Thyroid gland (tissue), 4 donors: ENCODE measurements around the gene POLR1A. TPM values are rescaled to one million over a fixed set of nuclear protein-coding genes. Genes with fewer than 3 reads are reported as not detected.

Experiments used
- DNase-seq, 2 donors: peaks; one replicate each; pipeline ENCODE4 v3.0.0-alpha.2; 2019
- H3K27ac ChIP-seq, 3 donors: fragments of 200-600 bp; sonication (generic); 1 replicate in 2 of 3; 2 replicates in 1 of 3; pipeline ENCODE4 v1.5.1; 2016 to 2019; ENCODE audit warnings: mild to moderate bottlenecking in 1 of 3, moderate library complexity in 1 of 3
- H3K27me3 ChIP-seq: fragments of 200-600 bp; sonication (generic); one replicate; pipeline ENCODE4 v1.5.1; 2019
- H3K36me3 ChIP-seq, 2 donors: fragments of 200-600 bp; sonication (generic); one replicate each; pipeline ENCODE4 v1.5.1; 2016 to 2019
- H3K4me1 ChIP-seq, 2 donors: fragments of 200-600 bp; sonication (generic); one replicate each; pipeline ENCODE4 v1.5.1; 2017 to 2019
- H3K4me3 ChIP-seq, 3 donors: fragments of 200-600 bp; sonication (generic); replicated peaks in 1 of 3; 1 replicate in 2 of 3; 2 replicates in 1 of 3; pipeline ENCODE4 v1.5.1; 2016; ENCODE audit warnings: mild to moderate bottlenecking in 1 of 3
- H3K9me3 ChIP-seq: fragments of 200-600 bp; sonication (generic); one replicate; pipeline ENCODE4 v1.5.1; 2017
- CTCF ChIP-seq, 6 experiments: fragments of 200-600 bp in 3 of 6; fragments of 450-650 bp in 3 of 6; sonication (generic) in 3 of 6; IDR thresholded peaks; one replicate each; pipeline ENCODE4 v1.5.1; 2016 to 2019; ENCODE audit warnings: antibody characterized with exemption in 6 of 6, mild to moderate bottlenecking in 2 of 6, inconsistent platforms in 1 of 6, moderate library complexity in 1 of 6
- POLR2A ChIP-seq, 2 donors: fragments of 450-650 bp; IDR thresholded peaks; one replicate each; pipeline ENCODE4 v1.6.1; 2017; ENCODE audit warnings: antibody characterized with exemption in 2 of 2, mild to moderate bottlenecking in 2 of 2, moderate library complexity in 1 of 2
- WGBS, 2 donors: methylation state at CpG; one replicate each; pipeline ENCODE4 v1.1.5; 2017; 5-methylcytosine and 5-hydroxymethylcytosine counted together
- intact Hi-C: fragments of 100-400 bp; cut with DNase I; formaldehyde crosslinking; loops from one replicate; pipeline ENCODE4 v1.15.1; 2023
- total RNA-seq, 4 donors: library from RNA; depleted of rRNA; stranded (reverse); fragments of >200 nt; gene quantifications; one replicate each; pipeline ENCODE4 v1.2.3, GENCODE V29; 2016

The POLR1A gene
- total RNA-seq, 4 donors from 2014 or later = 13.5 to 32.6 (median 24.1) TPM

DNA sequence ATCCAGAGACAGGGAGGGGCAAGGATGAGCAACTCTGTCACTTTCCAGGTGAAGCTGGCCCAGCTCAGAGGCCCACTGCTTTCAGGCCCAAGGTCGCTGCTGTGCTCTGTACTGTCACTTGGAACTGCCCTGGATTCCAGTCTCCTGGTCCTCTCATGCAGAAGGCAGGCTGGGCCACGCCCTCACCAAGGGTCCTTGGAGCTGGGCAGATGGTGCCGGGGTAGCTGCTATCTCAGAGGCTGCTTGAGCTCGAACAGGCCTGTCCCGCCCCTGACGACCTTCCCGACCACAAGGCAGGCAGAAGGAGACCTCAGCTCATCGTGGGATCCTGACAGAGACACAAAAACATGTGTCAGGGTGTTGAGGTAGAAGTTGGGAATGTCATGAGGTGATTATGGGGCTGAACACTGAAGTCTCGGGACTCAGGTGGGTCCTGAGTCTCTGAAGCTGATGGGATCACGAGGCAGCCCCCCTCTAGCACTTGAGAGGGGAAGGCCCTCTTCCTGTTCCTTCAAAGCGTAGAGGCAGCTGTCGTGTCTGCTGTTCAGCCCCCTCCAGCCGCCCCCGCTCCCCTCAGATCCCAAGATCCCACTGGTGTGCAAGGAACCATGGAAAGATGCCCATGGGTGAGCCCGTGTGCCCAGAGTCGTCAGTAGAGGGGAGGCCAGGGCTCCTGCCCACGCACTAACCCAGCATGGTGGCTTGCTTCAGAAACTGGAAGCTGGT is 78.3 kb downstream of the POLR1A start:
- WGBS, 2 donors = 90 to 97% methylated on average over 17 of the region's 17 CpGs
- no peak for TF ChIP-seq CTCF (IDR thresholded peaks at IDR 0.05)
- no peaks in the 10 kb centered on the region for H3K27me3 ChIP-seq
- intact Hi-C loops = no loop called here
- peaks cover 11 to 33% of the 10 kb centered on the region in 2 donors for H3K4me1 ChIP-seq
- DNase-seq = no peak
- no peak overlapping the region for H3K4me3 ChIP-seq
- H3K9me3 ChIP-seq = no peaks in the 10 kb centered on the region
- H3K36me3 ChIP-seq = peaks cover 27% of the 10 kb centered on the region in 2 donors
- H3K27ac ChIP-seq = peak overlapping the region in 2 of 3 donors; percentile 70 to 91

DNA sequence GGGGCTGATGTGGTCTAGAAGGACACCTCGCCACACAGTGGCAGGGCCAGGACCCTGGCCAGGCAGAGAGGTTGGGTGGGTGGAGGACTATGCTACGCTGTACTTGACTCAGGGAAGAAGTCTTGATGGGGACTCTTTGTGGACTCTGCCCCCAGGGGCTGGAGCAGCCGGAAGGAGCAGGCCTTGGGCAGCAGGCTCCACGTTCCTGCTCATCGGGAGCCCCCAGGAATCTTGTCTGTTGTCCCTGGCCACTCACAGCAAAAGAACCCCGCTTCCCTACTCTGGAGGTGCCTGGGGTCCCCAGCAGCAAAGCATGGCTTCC is 79.0 kb downstream of the POLR1A start:
- peaks cover 11 to 34% of the 10 kb centered on the region in 2 donors for H3K4me1 ChIP-seq
- WGBS, 2 donors = 90 to 98% methylated on average over 5 to 6 of the region's 6 CpGs
- no peaks in the 10 kb centered on the region for H3K9me3 ChIP-seq
- TF ChIP-seq CTCF (IDR thresholded peaks at IDR 0.05) (no peak), POLR2A (IDR thresholded peaks at IDR 0.05) (no peak)
- no peak overlapping the region for H3K4me3 ChIP-seq
- peak overlapping the region in 2 of 3 donors; percentile 38 to 70 for H3K27ac ChIP-seq
- peaks cover 24% of the 10 kb centered on the region in 2 donors for H3K36me3 ChIP-seq
- intact Hi-C loops = no loop called here
- no peaks in the 10 kb centered on the region for H3K27me3 ChIP-seq
- DNase-seq = no peak

DNA sequence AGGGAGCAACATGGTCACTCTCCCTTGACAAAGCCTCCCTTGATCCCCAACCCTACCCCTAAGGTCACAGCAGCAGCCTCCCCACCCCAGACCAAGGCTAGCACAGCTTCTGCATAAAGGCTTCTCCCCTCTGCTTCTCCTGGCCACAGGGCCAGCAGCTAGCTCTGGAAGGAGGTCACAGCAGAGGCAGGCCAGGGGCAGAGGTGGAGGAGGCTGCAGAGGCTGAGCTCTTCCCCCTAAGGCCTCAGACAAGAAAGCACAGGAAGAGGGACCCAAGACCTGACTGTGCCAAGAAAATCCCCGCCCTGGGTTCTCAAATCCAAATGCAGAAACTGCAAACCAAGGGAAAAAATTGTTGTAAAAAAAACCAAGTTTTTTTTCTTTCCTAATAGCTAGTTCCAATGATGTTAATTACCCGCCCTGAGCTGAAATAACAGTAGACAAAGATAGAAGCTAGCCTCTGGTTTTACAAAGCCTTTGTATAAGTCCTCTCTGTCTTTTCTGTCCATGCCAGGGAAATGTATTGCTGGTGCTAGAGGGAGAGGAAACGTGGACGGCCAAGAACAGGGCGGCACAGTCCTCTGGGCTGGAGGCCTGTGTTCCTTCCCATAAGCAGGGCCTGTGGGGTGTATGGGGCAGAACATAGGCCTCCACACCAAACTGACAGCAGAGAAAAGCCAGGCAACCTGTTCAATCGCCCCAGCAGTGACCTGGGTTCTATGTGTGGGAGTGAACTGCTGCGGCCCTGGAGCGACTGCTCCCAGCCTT is 79.5 kb downstream of the POLR1A start:
- peaks cover 16 to 39% of the 10 kb centered on the region in 2 donors for H3K4me1 ChIP-seq
- peaks cover 18 to 24% of the 10 kb centered on the region in 2 donors for H3K36me3 ChIP-seq
- H3K9me3 ChIP-seq = no peaks in the 10 kb centered on the region
- WGBS, 2 donors = 88 to 89% methylated on average over 7 to 8 of the region's 8 CpGs
- intact Hi-C loops = no loop called here
- no peak for DNase-seq
- H3K27me3 ChIP-seq = no peaks in the 10 kb centered on the region
- H3K4me3 ChIP-seq = no peak overlapping the region
- TF ChIP-seq POLR2A (IDR thresholded peaks at IDR 0.05) = no peak
- no peak for TF ChIP-seq CTCF (IDR thresholded peaks at IDR 0.05)
- H3K27ac ChIP-seq = peak overlapping the region in 2 of 3 donors; percentile 38 to 70

DNA sequence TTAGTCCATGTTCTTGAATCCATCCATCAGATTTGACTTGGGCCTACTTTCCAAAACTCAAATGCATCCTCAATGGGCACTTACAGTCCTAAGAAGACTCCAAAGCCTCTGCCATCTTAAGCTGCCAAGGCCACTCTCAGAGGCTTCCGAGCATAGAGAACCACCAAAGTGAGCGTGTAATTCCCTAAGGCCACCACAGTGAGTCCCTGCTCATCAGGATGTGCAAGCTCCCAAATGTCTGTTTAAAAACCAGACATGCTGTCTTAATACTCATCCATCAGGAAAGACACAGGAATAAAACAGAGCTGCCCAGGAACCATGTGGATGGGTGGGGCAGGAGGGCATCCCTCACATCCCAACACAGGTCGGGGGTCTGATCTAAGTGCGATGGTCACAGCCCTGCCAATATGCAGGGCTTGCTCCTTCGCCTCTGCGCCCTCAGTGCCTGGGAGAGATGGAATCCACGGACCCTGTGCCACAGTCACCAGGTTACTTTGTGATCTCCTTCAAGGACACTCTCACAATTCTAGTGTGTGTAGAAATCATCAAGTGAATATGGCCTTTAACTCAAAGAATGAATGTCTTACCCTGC is 80.4 kb downstream of the POLR1A start:
- Histone ChIP-seq H3K27me3 (no peaks in the 10 kb centered on the region), H3K4me1 (peaks cover 23 to 40% of the 10 kb centered on the region in 2 donors), H3K36me3 (peaks cover 14 to 24% of the 10 kb centered on the region in 2 donors), H3K9me3 (no peaks in the 10 kb centered on the region), H3K27ac (peak overlapping the region; percentile 11 to 70 (median 38)), H3K4me3 (no peak overlapping the region)
- WGBS, 2 donors = 84 to 95% methylated on average over 7 of the region's 7 CpGs
- peak in 3 of 6 experiments; percentile 13 to 37 (median 18) for TF ChIP-seq CTCF (IDR thresholded peaks at IDR 0.05)
- TF ChIP-seq POLR2A (IDR thresholded peaks at IDR 0.05) = no peak
- peak; percentile 41 to 42 for DNase-seq
- intact Hi-C loops = no loop called here

- WGBS, 2 donors = 96 to 97% methylated on average over 2 of the region's 2 CpGs
- no peak for TF ChIP-seq CTCF (IDR thresholded peaks at IDR 0.05)
- TF ChIP-seq POLR2A (IDR thresholded peaks at IDR 0.05) = no peak
- Histone ChIP-seq H3K4me1 (peaks cover 13 to 32% of the 10 kb centered on the region in 2 donors), H3K36me3 (peaks cover 14 to 15% of the 10 kb centered on the region in 2 donors), H3K27me3 (no peaks in the 10 kb centered on the region), H3K4me3 (no peak overlapping the region), H3K27ac (no peak overlapping the region), H3K9me3 (no peaks in the 10 kb centered on the region)
- DNase-seq = no peak
- intact Hi-C loops = no loop called here
These were observed 82.3 kb downstream of the POLR1A start for GRCh38 chr2:86023366-86023712.
